Measurements from ENCODE around the gene SSPN. TPM values are rescaled to one million over a fixed set of nuclear protein-coding genes. Genes with fewer than 3 reads are reported as not detected.

The SSPN gene
- polyA plus RNA-seq, 3 donors from 2014 or later, result not detected

GRCh38 chr12:26196421-26196716, 996 bp downstream of the SSPN start:
- no peak for DNase-seq
- Mint-ChIP-seq H3K36me3 (no peaks in the 10 kb centered on the region), H3K27me3 (ENCODE audit: low read depth in 3 of 3) (peaks cover 6 to 12% (median 7%) of the 10 kb centered on the region in 3 donors), H3K9me3 (no peaks in the 10 kb centered on the region), H3K4me1 (peaks cover 0 to 2% of the 10 kb centered on the region in 2 donors), H3K4me3 (no peak overlapping the region), H3K27ac (no peak overlapping the region)

GRCh38 chr12:26197832-26198231, 2.5 kb downstream of the SSPN start:
- DNase-seq, result no peak
- no peak overlapping the region for H3K4me3 Mint-ChIP-seq
- peaks cover 6 to 12% (median 9%) of the 10 kb centered on the region in 3 donors for H3K27me3 Mint-ChIP-seq (ENCODE audit: low read depth in 3 of 3)
- no peaks in the 10 kb centered on the region for H3K36me3 Mint-ChIP-seq
- H3K4me1 Mint-ChIP-seq, result peaks cover 0 to 2% of the 10 kb centered on the region in 2 donors
- H3K27ac Mint-ChIP-seq, result no peak overlapping the region
- H3K9me3 Mint-ChIP-seq, result no peaks in the 10 kb centered on the region

DNA sequence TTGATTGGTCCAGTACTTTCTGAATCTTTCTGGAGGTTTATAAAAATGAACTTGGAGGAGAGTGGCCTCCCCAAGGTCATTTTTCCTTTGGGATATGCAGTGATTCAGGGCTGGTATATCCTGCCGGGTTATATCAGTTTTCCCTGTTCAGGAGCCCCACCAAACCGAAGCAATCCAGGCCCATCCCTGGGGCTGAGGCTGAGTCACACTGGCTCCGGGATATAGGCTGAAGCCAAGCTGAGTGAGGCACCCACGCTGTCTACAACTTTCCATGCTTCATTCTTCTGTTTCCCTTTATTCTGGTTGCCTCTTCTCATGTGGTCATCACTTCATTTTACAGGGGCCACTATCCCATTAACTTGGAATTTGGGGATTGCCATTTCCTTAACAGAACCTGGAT, 3.4 kb downstream of the SSPN start:
- no peaks in the 10 kb centered on the region for H3K9me3 Mint-ChIP-seq
- peaks cover 6 to 12% (median 11%) of the 10 kb centered on the region in 3 donors for H3K27me3 Mint-ChIP-seq (ENCODE audit: low read depth in 3 of 3)
- no peak overlapping the region for H3K4me3 Mint-ChIP-seq
- DNase-seq, result no peak
- H3K27ac Mint-ChIP-seq, result no peak overlapping the region
- H3K4me1 Mint-ChIP-seq, result peaks cover 0 to 2% of the 10 kb centered on the region in 2 donors
- no peaks in the 10 kb centered on the region for H3K36me3 Mint-ChIP-seq

DNA sequence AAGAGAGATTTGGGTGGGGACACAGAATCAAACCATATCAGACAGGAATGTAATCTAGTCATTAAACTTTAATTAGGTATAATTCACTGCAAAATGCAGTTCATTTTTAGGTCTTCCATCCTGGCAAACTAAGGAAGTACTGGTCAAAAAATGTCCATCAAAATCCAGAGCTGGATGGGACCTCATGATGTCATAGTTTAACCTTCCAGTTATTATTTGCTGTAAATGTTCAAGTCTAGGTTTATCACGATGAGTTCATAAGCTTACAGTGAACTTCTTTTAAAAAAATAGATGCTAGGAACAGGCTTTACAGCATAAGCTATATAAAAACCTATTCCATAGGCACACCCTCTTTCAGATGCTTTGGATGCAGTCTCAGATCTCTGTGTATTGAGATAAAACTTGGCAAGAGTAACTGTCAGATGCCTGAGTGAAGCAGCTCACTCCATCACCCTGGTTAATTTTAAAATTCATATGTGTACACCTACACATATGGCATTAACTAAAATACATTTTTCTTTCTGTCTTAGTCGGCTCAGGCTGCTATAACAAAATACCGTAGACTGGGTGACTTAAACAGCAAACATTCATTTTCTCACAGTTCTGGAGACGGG, 7.9 kb downstream of the SSPN start:
- no peaks in the 10 kb centered on the region for H3K36me3 Mint-ChIP-seq
- no peaks in the 10 kb centered on the region for H3K9me3 Mint-ChIP-seq
- no peak overlapping the region for H3K4me3 Mint-ChIP-seq

GRCh38 chr12:26204612-26205289, 9.4 kb downstream of the SSPN start:
- Mint-ChIP-seq H3K4me3 (no peak overlapping the region), H3K4me1 (no peaks in the 10 kb centered on the region), H3K27ac (no peak overlapping the region), H3K9me3 (no peaks in the 10 kb centered on the region), H3K36me3 (no peaks in the 10 kb centered on the region), H3K27me3 (ENCODE audit: low read depth in 3 of 3) (peaks cover 3 to 7% (median 7%) of the 10 kb centered on the region in 3 donors)
- no peak for DNase-seq

More for the DNA sequence above, 7.9 kb downstream of the SSPN start:
- no peak overlapping the region for H3K27ac Mint-ChIP-seq
- DNase-seq, result no peak
- H3K4me1 Mint-ChIP-seq, result no peaks in the 10 kb centered on the region
- peaks cover 3 to 7% (median 4%) of the 10 kb centered on the region in 3 donors for H3K27me3 Mint-ChIP-seq (ENCODE audit: low read depth in 3 of 3)

DNA sequence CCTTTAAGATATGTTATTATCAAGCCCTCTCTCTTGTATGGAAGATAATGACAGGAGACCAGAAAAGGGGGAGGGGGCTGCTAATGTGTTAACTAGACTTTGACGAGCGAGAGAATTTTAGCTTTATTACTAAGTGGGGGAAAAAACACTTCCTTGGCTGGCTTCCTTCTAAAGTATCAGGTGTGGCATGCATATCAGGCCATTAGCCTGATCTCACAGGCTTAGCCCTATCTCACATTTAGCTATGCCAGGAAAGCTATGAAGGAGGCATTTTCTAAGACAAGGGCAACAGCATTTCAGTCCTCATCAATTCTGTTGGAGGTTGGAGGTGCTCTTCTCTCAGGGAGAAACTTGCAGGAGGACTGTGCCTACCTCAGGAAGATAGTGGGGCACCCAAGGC, 9.9 kb downstream of the SSPN start:
- H3K36me3 Mint-ChIP-seq, result no peaks in the 10 kb centered on the region
- H3K9me3 Mint-ChIP-seq, result no peaks in the 10 kb centered on the region
- no peak for DNase-seq
- no peaks in the 10 kb centered on the region for H3K4me1 Mint-ChIP-seq
- H3K27ac Mint-ChIP-seq, result no peak overlapping the region
- H3K4me3 Mint-ChIP-seq, result no peak overlapping the region
- H3K27me3 Mint-ChIP-seq (ENCODE audit: low read depth in 3 of 3), result peaks cover 3 to 10% (median 5%) of the 10 kb centered on the region in 3 donors

DNA sequence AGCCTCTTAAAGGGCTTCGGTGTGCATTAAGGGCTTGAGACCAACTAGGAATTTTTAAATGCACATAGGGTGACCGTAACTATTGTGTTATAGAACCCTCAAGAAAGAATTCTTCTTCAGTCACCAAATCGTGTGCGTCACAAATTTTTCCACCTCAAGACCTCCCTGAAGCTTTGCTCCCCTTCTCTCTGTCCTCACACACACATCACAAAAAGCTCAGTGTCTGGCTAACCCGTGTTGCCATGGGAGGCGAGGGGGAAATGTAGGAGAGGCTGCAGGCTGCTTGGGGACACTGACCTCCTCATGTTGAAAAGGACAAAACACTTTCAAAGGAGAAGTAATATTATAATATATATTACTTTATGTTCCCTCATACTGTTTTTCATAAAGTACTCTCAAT, 10.6 kb downstream of the SSPN start:
- no peaks in the 10 kb centered on the region for H3K4me1 Mint-ChIP-seq
- DNase-seq, result no peak
- no peak overlapping the region for H3K27ac Mint-ChIP-seq
- H3K27me3 Mint-ChIP-seq (ENCODE audit: low read depth in 3 of 3), result peaks cover 3 to 10% (median 4%) of the 10 kb centered on the region in 3 donors
- H3K36me3 Mint-ChIP-seq, result no peaks in the 10 kb centered on the region
- H3K9me3 Mint-ChIP-seq, result no peaks in the 10 kb centered on the region
- H3K4me3 Mint-ChIP-seq, result no peak overlapping the region

GRCh38 chr12:26211331-26211730, 16.0 kb downstream of the SSPN start:
- Mint-ChIP-seq H3K4me3 (no peak overlapping the region), H3K27me3 (ENCODE audit: low read depth in 3 of 3) (peaks cover 2 to 7% (median 3%) of the 10 kb centered on the region in 3 donors), H3K36me3 (no peaks in the 10 kb centered on the region), H3K27ac (no peak overlapping the region), H3K4me1 (no peaks in the 10 kb centered on the region), H3K9me3 (peaks cover 0 to 3% (median 0%) of the 10 kb centered on the region in 6 donors)
- DNase-seq, result no peak

GRCh38 chr12:26212396-26212795, 17.0 kb downstream of the SSPN start:
- Mint-ChIP-seq H3K4me3 (no peak overlapping the region), H3K9me3 (peaks cover 0 to 3% (median 0%) of the 10 kb centered on the region in 6 donors), H3K4me1 (no peaks in the 10 kb centered on the region), H3K27me3 (ENCODE audit: low read depth in 3 of 3) (peaks cover 1 to 7% (median 2%) of the 10 kb centered on the region in 3 donors), H3K27ac (no peak overlapping the region), H3K36me3 (no peaks in the 10 kb centered on the region)
- DNase-seq, result no peak

DNA sequence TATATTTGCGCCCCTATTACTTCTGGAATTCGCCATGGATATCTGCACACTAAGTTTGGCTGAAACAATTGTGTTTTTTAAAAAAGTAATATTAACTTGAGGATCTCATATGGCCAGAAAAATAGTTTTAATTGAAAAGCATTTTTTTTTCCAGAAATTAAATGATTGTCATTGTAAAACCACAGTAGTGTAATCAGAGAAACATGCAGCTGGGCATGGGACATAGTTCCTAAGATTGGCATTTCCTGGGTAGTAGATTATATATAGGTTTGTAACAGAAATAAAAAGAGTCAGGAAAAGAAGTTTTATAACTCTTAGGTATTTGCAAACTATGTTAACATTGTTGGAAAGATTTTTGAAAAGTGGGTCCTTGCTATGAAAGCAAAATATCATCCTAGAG, 17.6 kb downstream of the SSPN start:
- Mint-ChIP-seq H3K9me3 (peaks cover 0 to 3% (median 0%) of the 10 kb centered on the region in 6 donors), H3K27ac (no peak overlapping the region), H3K4me3 (no peak overlapping the region), H3K4me1 (no peaks in the 10 kb centered on the region), H3K36me3 (no peaks in the 10 kb centered on the region), H3K27me3 (ENCODE audit: low read depth in 3 of 3) (peaks cover 1 to 7% (median 2%) of the 10 kb centered on the region in 3 donors)
- no peak for DNase-seq

- H3K4me1 Mint-ChIP-seq, result no peaks in the 10 kb centered on the region
- H3K9me3 Mint-ChIP-seq, result peaks cover 0 to 3% (median 0%) of the 10 kb centered on the region in 6 donors
- H3K27me3 Mint-ChIP-seq (ENCODE audit: low read depth in 3 of 3), result peaks cover 1 to 7% (median 2%) of the 10 kb centered on the region in 3 donors
- H3K4me3 Mint-ChIP-seq, result no peak overlapping the region
- no peak overlapping the region for H3K27ac Mint-ChIP-seq
- DNase-seq, result no peak
- no peaks in the 10 kb centered on the region for H3K36me3 Mint-ChIP-seq
Measured at GRCh38 chr12:26214121-26214520, 18.7 kb downstream of the SSPN start.

GRCh38 chr12:26219736-26220135, 24.4 kb downstream of the SSPN start:
- no peaks in the 10 kb centered on the region for H3K4me1 Mint-ChIP-seq

GRCh38 chr12:26224657-26225056, 29.3 kb downstream of the SSPN start:
- no peak overlapping the region for H3K4me3 Mint-ChIP-seq
- no peaks in the 10 kb centered on the region for H3K4me1 Mint-ChIP-seq
- no peak for DNase-seq
- peaks cover 6 to 33% (median 15%) of the 10 kb centered on the region in 3 donors for H3K27me3 Mint-ChIP-seq (ENCODE audit: low read depth in 3 of 3)
- H3K27ac Mint-ChIP-seq, result no peak overlapping the region
- no peaks in the 10 kb centered on the region for H3K36me3 Mint-ChIP-seq
- peaks cover 0 to 3% (median 0%) of the 10 kb centered on the region in 6 donors for H3K9me3 Mint-ChIP-seq

More at GRCh38 chr12:26219736-26220135, 24.4 kb downstream of the SSPN start:
- Mint-ChIP-seq H3K4me3 (no peak overlapping the region), H3K27ac (no peak overlapping the region), H3K9me3 (no peaks in the 10 kb centered on the region), H3K36me3 (no peaks in the 10 kb centered on the region), H3K27me3 (ENCODE audit: low read depth in 3 of 3) (peaks cover 0 to 5% (median 4%) of the 10 kb centered on the region in 3 donors)
- DNase-seq, result no peak

DNA sequence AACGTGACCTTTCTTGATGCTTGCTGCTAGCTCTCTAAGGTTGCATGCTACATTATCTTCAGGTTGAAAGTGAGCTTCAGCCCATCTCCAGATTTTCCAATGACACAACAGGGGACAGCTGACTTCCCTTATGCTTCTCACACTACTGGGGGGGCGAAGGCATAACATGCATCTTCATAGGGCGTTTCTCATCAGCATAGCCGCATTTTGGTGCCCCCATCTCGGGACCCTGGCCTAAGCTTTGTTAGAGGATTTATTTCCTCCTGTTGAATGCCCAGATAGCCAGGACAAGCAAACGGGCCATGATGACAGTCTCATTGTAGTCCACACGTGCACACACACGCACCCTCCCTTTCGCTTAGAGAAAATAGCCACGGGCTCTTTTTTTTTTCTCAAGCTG, 30.7 kb downstream of the SSPN start:
- peaks cover 6 to 30% (median 15%) of the 10 kb centered on the region in 3 donors for H3K27me3 Mint-ChIP-seq (ENCODE audit: low read depth in 3 of 3)

More for the DNA sequence above, 30.7 kb downstream of the SSPN start:
- Mint-ChIP-seq H3K36me3 (no peaks in the 10 kb centered on the region), H3K4me1 (no peaks in the 10 kb centered on the region), H3K9me3 (peaks cover 0 to 3% (median 0%) of the 10 kb centered on the region in 6 donors), H3K4me3 (no peak overlapping the region), H3K27ac (no peak overlapping the region)
- DNase-seq, result no peak

Measured in immature natural killer cell (primary cell).